IMR-90 (cell line): ENCODE results near the gene GLCCI1. TPM values are rescaled to one million over a fixed set of nuclear protein-coding genes. Genes with fewer than 3 reads are reported as not detected.

Experiments used
- ATAC-seq: fragments of 200-7000 bp; cut with Tn5 transposase; 2 replicates; pipeline ENCODE4 v1.9.1; 2020; ENCODE audit warnings: low read depth, mild to moderate bottlenecking, moderate library complexity
- BruUV-seq: library from RNA; stranded (reverse); fragments of 400-500 nt; replicated peaks from 2 replicates; lab custom pipeline; 2021; lab: Mats Ljungman, UMichigan
- CTCF ChIA-PET: fragments of 300-600 bp; formaldehyde crosslinking; extraction: SDS; loops from one replicate; lab custom pipeline; 2021; ENCODE audit warnings: antibody characterized with exemption; lab: Yijun Ruan, JAX
- POLR2A ChIA-PET: fragments of 300-600 bp; sonication (Branson Sonifier 250); formaldehyde crosslinking; loops from one replicate; lab custom pipeline; 2022; ENCODE audit warnings: antibody characterized with exemption; ENCODE audit not compliant: unreplicated experiment; lab: Charles Lee
- DNase-seq: peaks from one replicate; pipeline ENCODE4 v3.0.0; 2013
- H2AFZ ChIP-seq: replicated peaks from 2 replicates; pipeline ENCODE3; 2013; ENCODE audit warnings: low read length, mild to moderate bottlenecking; ENCODE audit not compliant: poor library complexity
- H2AK5ac ChIP-seq: 2 replicates; pipeline ENCODE4 v1.6.1; 2013; ENCODE audit warnings: low read depth, low read length, inconsistent platforms
- H2AK9ac ChIP-seq: replicated peaks from 2 replicates; pipeline ENCODE3; 2013; ENCODE audit warnings: mild to moderate bottlenecking, low read depth, low read length, moderate library complexity; ENCODE audit not compliant: poor library complexity
- H2BK120ac ChIP-seq: 2 replicates; pipeline ENCODE4 v1.6.1; 2013; ENCODE audit warnings: low read depth, low read length, inconsistent platforms
- H2BK15ac ChIP-seq: 3 replicates; pipeline ENCODE4 v1.6.1; 2013; ENCODE audit warnings: low read depth, low read length, inconsistent platforms
- H2BK20ac ChIP-seq: 2 replicates; pipeline ENCODE4 v1.6.1; 2013; ENCODE audit warnings: low read depth, mild to moderate bottlenecking, inconsistent platforms, low read length, moderate library complexity
- H2BK5ac ChIP-seq: 2 replicates; pipeline ENCODE4 v1.6.1; 2013; ENCODE audit warnings: mild to moderate bottlenecking, low read depth, low read length, inconsistent platforms; ENCODE audit not compliant: poor library complexity, severe bottlenecking
- H3K14ac ChIP-seq: replicated peaks from 2 replicates; pipeline ENCODE4 v1.6.1; 2013; ENCODE audit warnings: low read depth, low read length, inconsistent platforms
- H3K18ac ChIP-seq: 2 replicates; pipeline ENCODE4 v1.6.1; 2013; ENCODE audit warnings: low read depth, low read length, control low read depth
- H3K23ac ChIP-seq: 2 replicates; pipeline ENCODE4 v1.6.1; 2013; ENCODE audit warnings: low read depth, low read length, inconsistent platforms
- H3K27ac ChIP-seq: 2 replicates; pipeline ENCODE4 v1.5.1; 2013; ENCODE audit warnings: mild to moderate bottlenecking, control low read depth, low read length; ENCODE audit not compliant: insufficient read depth
- H3K27me3 ChIP-seq: 2 replicates; pipeline ENCODE4 v1.6.1; 2013; ENCODE audit warnings: low read length; ENCODE audit not compliant: control insufficient read depth, insufficient read depth
- H3K36me3 ChIP-seq: 2 replicates; pipeline ENCODE4 v1.6.1; 2013; ENCODE audit warnings: low read length, mixed read lengths; ENCODE audit not compliant: control insufficient read depth, insufficient read depth
- H3K4ac ChIP-seq: 2 replicates; pipeline ENCODE4 v1.6.1; 2013; ENCODE audit warnings: low read depth, low read length, inconsistent platforms
- H3K4me1 ChIP-seq: 2 replicates; pipeline ENCODE4 v1.6.1; 2013; ENCODE audit warnings: low read length, mixed read lengths; ENCODE audit not compliant: control insufficient read depth, insufficient read depth
- H3K4me2 ChIP-seq: 2 replicates; pipeline ENCODE4 v1.6.1; 2013; ENCODE audit warnings: low read depth, mild to moderate bottlenecking, control low read depth, low read length, moderate library complexity
- H3K4me3 ChIP-seq: 2 replicates; pipeline ENCODE4 v1.5.1; 2013; ENCODE audit warnings: low read depth, mild to moderate bottlenecking, control low read depth, low read length, moderate library complexity; ENCODE audit not compliant: insufficient read depth
- H3K56ac ChIP-seq: 2 replicates; pipeline ENCODE4 v1.6.1; 2013; ENCODE audit warnings: low read length, inconsistent platforms; ENCODE audit not compliant: insufficient read depth; ENCODE audit errors: extremely low read depth
- H3K79me1 ChIP-seq, 2 experiments: 2 replicates each; pipeline ENCODE4 v1.6.1; 2013; ENCODE audit warnings: low read length in 2 of 2, inconsistent platforms in 1 of 2, low read depth in 1 of 2
- H3K9ac ChIP-seq: 2 replicates; pipeline ENCODE4 v1.6.1; 2013; ENCODE audit warnings: low read depth, low read length, control low read depth
- H3K9me1 ChIP-seq: 2 replicates; pipeline ENCODE4 v1.6.1; 2013; ENCODE audit warnings: low read length, inconsistent platforms; ENCODE audit not compliant: insufficient read depth
- H3K9me3 ChIP-seq: 2 replicates; pipeline ENCODE4 v1.6.1; 2013; ENCODE audit warnings: low read length; ENCODE audit not compliant: control insufficient read depth, insufficient read depth
- H4K20me1 ChIP-seq: 2 replicates; pipeline ENCODE4 v1.6.1; 2013; ENCODE audit warnings: low read length, inconsistent platforms; ENCODE audit not compliant: insufficient read depth
- H4K5ac ChIP-seq: 2 replicates; pipeline ENCODE4 v1.6.1; 2013; ENCODE audit warnings: mild to moderate bottlenecking, low read depth, low read length, control low read depth
- H4K8ac ChIP-seq, 2 experiments: 2 replicates each; pipeline ENCODE4 v1.6.1; 2013; ENCODE audit warnings: low read depth in 2 of 2, low read length in 2 of 2, control low read depth in 1 of 2, inconsistent platforms in 1 of 2
- H4K91ac ChIP-seq: 2 replicates; pipeline ENCODE4 v1.6.1; 2013; ENCODE audit warnings: low read depth, low read length, inconsistent platforms; ENCODE audit not compliant: insufficient read depth
- BHLHE40 ChIP-seq: fragments of 150-350 bp; IDR thresholded peaks from 2 replicates; pipeline ENCODE4 v1.6.1; 2016; ENCODE audit warnings: mild to moderate bottlenecking, low read depth, low read length
- CEBPB ChIP-seq: IDR thresholded peaks from 2 replicates; pipeline ENCODE4 v1.6.1; 2012; ENCODE audit warnings: low read depth, low read length, improper control_type of control experiment
- FOS ChIP-seq: fragments of 150-350 bp; IDR thresholded peaks from 2 replicates; pipeline ENCODE4 v1.6.1; 2016; ENCODE audit warnings: low read depth, low read length
- MAFK ChIP-seq: IDR thresholded peaks from 2 replicates; pipeline ENCODE4 v1.6.1; 2012; ENCODE audit warnings: low read depth, low read length, improper control_type of control experiment
- NFE2L2 ChIP-seq: fragments of 150-350 bp; IDR thresholded peaks from 2 replicates; pipeline ENCODE4 v1.6.1; 2016; ENCODE audit warnings: low read depth, mild to moderate bottlenecking, low read length
- RCOR1 ChIP-seq: IDR thresholded peaks from 2 replicates; pipeline ENCODE4 v1.6.1; 2012; ENCODE audit warnings: mild to moderate bottlenecking, low read length, improper control_type of control experiment; ENCODE audit not compliant: insufficient replicate concordance
- RFX5 ChIP-seq: IDR thresholded peaks from 2 replicates; pipeline ENCODE4 v1.8.0; 2012; ENCODE audit warnings: low read depth, mild to moderate bottlenecking, low read length, moderate library complexity
- SMC3 ChIP-seq: fragments of 150-350 bp; IDR thresholded peaks from 2 replicates; pipeline ENCODE4 v1.6.1; 2016; ENCODE audit warnings: low read depth, mild to moderate bottlenecking, antibody characterized with exemption, low read length, moderate library complexity
- dilution Hi-C: fragments of 300-500 bp; cut with HindIII; formaldehyde crosslinking; loops from one replicate; pipeline ENCODE4 v1.14.3; 2018; ENCODE audit warnings: low sequenced_read_pairs; ENCODE audit not compliant: unreplicated experiment
- in situ Hi-C: fragments of 300-500 bp; cut with MboI; formaldehyde crosslinking; loops from 3 replicates; pipeline ENCODE4 v1.14.3; 2019; ENCODE audit warnings: low sequenced_read_pairs, inconsistent platforms, mixed read lengths
- intact Hi-C: fragments of 100-400 bp; cut with micrococcal nuclease; formaldehyde crosslinking; loops from 2 replicates; pipeline ENCODE4 v1.10.0; 2022
- polyA plus RNA-seq, 3 experiments: library from polyadenylated mRNA; depleted of rRNA; stranded (reverse); fragments of >200 nt; gene quantifications; 2 replicates each; pipeline ENCODE4 v1.2.3, GENCODE V29; 2012; ENCODE audit warnings: low replicate concordance in 1 of 3
- total RNA-seq: library from RNA; depleted of rRNA; stranded (reverse); fragments of >200 nt; gene quantifications from 2 replicates; pipeline ENCODE4 v1.2.3, GENCODE V29; 2012
- TF ChIP-seq, protein P1 (sequence below): fragments of 150-350 bp; IDR thresholded peaks from 2 replicates; pipeline ENCODE4 v1.6.1; 2016; ENCODE audit warnings: low read depth, mild to moderate bottlenecking, low read length, moderate library complexity, borderline replicate concordance
- TF ChIP-seq, protein P2 (sequence below): fragments of 150-350 bp; IDR thresholded peaks from 2 replicates; pipeline ENCODE4 v1.6.1; 2017; ENCODE audit warnings: mild to moderate bottlenecking, antibody characterized with exemption, low read length, low read depth
- TF ChIP-seq, protein P3 (sequence below): conservative IDR thresholded peaks from 2 replicates; pipeline ENCODE4 v1.5.1; 2012; ENCODE audit warnings: mild to moderate bottlenecking, low read depth, low read length, improper control_type of control experiment

Gene GLCCI1
- total and polyA plus RNA-seq, 2 of the 4 experiments (the other 2 are of a cell fraction), result 4.1 to 6.2 TPM

DNA sequence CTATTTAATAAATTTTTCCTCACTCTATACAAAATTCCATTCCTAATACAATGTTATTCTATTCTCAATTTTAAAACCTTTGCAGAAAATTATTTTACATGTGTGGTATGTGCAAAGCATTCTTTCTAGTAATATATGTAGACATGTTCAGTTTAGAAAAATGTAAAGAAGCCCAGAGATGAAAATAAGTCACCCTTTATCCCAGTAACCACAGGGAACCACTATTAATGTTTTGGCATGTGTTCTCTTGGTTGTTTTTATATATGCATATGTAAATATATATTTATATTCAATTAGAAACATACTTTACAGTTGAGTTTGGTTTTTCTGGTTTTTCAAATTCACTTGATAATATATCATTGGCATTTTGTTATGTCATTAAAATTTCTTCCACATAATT lies 14.8 kb upstream of the GLCCI1 start:
- ChIA-PET POLR2A (no interaction called here), CTCF (no interaction called here)
- no peak; the same call in 1 of the 2 replicates for ATAC-seq
- Histone ChIP-seq H3K56ac (no peak overlapping the region), H3K9ac (no peak overlapping the region), H3K23ac (no peak overlapping the region), H4K8ac (no peak overlapping the region), H2AK5ac (no peak overlapping the region), H2AK9ac (no peak overlapping the region), H3K79me1 (no peaks in the 10 kb centered on the region), H3K18ac (no peak overlapping the region), H2AFZ (no peak overlapping the region), H4K20me1 (no peaks in the 10 kb centered on the region), H3K9me1 (no peaks in the 10 kb centered on the region; the same call in 1 of the 2 replicates), H3K36me3 (no peaks in the 10 kb centered on the region), H2BK120ac (no peak overlapping the region), H3K9me3 (no peaks in the 10 kb centered on the region), H3K4me3 (no peak overlapping the region), H2BK20ac (no peak overlapping the region), H2BK15ac (no peak overlapping the region), H3K4ac (no peak overlapping the region), H2BK5ac (no peak overlapping the region), H3K4me2 (no peak overlapping the region), H3K4me1 (peaks cover 10% of the 10 kb centered on the region), H3K14ac (no peak overlapping the region), H3K27ac (no peak overlapping the region), H3K27me3 (no peaks in the 10 kb centered on the region), H4K91ac (no peak overlapping the region), H4K5ac (no peak overlapping the region)
- BruUV-seq, result no TSS peak
- dilution Hi-C loops, result no loop called here
- TF ChIP-seq, protein P1, sequence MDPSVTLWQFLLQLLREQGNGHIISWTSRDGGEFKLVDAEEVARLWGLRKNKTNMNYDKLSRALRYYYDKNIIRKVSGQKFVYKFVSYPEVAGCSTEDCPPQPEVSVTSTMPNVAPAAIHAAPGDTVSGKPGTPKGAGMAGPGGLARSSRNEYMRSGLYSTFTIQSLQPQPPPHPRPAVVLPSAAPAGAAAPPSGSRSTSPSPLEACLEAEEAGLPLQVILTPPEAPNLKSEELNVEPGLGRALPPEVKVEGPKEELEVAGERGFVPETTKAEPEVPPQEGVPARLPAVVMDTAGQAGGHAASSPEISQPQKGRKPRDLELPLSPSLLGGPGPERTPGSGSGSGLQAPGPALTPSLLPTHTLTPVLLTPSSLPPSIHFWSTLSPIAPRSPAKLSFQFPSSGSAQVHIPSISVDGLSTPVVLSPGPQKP, result no peak
- no peak for TF ChIP-seq RFX5
- no peak for TF ChIP-seq BHLHE40
- TF ChIP-seq RCOR1, result no peak
- TF ChIP-seq, protein P2, sequence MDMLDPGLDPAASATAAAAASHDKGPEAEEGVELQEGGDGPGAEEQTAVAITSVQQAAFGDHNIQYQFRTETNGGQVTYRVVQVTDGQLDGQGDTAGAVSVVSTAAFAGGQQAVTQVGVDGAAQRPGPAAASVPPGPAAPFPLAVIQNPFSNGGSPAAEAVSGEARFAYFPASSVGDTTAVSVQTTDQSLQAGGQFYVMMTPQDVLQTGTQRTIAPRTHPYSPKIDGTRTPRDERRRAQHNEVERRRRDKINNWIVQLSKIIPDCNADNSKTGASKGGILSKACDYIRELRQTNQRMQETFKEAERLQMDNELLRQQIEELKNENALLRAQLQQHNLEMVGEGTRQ, result no peak
- TF ChIP-seq SMC3, result no peak
- no peak for TF ChIP-seq MAFK
- TF ChIP-seq FOS, result no peak
- no peak for TF ChIP-seq CEBPB
- TF ChIP-seq NFE2L2, result no peak
- TF ChIP-seq, protein P3, sequence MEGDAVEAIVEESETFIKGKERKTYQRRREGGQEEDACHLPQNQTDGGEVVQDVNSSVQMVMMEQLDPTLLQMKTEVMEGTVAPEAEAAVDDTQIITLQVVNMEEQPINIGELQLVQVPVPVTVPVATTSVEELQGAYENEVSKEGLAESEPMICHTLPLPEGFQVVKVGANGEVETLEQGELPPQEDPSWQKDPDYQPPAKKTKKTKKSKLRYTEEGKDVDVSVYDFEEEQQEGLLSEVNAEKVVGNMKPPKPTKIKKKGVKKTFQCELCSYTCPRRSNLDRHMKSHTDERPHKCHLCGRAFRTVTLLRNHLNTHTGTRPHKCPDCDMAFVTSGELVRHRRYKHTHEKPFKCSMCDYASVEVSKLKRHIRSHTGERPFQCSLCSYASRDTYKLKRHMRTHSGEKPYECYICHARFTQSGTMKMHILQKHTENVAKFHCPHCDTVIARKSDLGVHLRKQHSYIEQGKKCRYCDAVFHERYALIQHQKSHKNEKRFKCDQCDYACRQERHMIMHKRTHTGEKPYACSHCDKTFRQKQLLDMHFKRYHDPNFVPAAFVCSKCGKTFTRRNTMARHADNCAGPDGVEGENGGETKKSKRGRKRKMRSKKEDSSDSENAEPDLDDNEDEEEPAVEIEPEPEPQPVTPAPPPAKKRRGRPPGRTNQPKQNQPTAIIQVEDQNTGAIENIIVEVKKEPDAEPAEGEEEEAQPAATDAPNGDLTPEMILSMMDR, result no peak
- no peak for DNase-seq
- in situ Hi-C loops, result loop anchor here (25.0 kb wide), 1 partner anchor 517 kb away; no protein-coding TSS in a partner anchor
- intact Hi-C loops, result no loop called here
